Psoas muscle (tissue), 8 donors: ENCODE data around the gene EMC8. TPM values are rescaled to one million over a fixed set of nuclear protein-coding genes. Genes with fewer than 3 reads are reported as not detected.
A peak's percentile ranks its signal among the peaks of the same experiment; 100 is the strongest.

Experiments used
- ATAC-seq, 4 donors: fragments of 200-7000 bp; cut with Tn5 transposase; one replicate each; pipeline ENCODE4 v1.9.1; 2020; ENCODE audit warnings: moderate library complexity in 3 of 4, mild to moderate bottlenecking in 2 of 4
- DNase-seq, 2 donors: peaks; one replicate each; pipeline ENCODE4 v3.0.0-alpha.2; 2020
- H3K27ac ChIP-seq: fragments of 200-600 bp; one replicate; pipeline ENCODE4 v1.8.0; 2022
- H3K27me3 ChIP-seq, 3 donors: fragments of 200-600 bp in 1 of 3; one replicate each; pipeline versions ENCODE4 v1.6.1 to v1.8.0; 2013 to 2022; ENCODE audit warnings: low read length in 2 of 3, mild to moderate bottlenecking in 2 of 3, moderate library complexity in 1 of 3; ENCODE audit not compliant: insufficient read depth in 3 of 3
- H3K36me3 ChIP-seq, 2 donors: fragments of 200-600 bp in 1 of 2; one replicate each; pipeline versions ENCODE4 v1.6.1 to v1.8.0; 2013 to 2022; ENCODE audit warnings: low read depth in 1 of 2, mild to moderate bottlenecking in 1 of 2, moderate library complexity in 1 of 2; ENCODE audit not compliant: insufficient read depth in 1 of 2
- H3K4me1 ChIP-seq: fragments of 200-600 bp; one replicate; pipeline ENCODE4 v1.8.0; 2022
- H3K4me3 ChIP-seq: fragments of 200-600 bp; one replicate; pipeline ENCODE4 v1.8.0; 2022; ENCODE audit warnings: mild to moderate bottlenecking
- H3K9me3 ChIP-seq: fragments of 200-600 bp; one replicate; pipeline ENCODE4 v1.8.0; 2022
- CTCF ChIP-seq: fragments of 200-600 bp; IDR thresholded peaks from one replicate; pipeline ENCODE4 v1.8.0; 2022; ENCODE audit warnings: antibody characterized with exemption
- WGBS, 3 donors: extraction: QIAGEN DNeasy Blood & Tissue Kit; methylation state at CpG; one replicate each; pipeline versions ENCODE4 v1.1.6 to v1.1.7; 2013; 5-methylcytosine and 5-hydroxymethylcytosine counted together
- intact Hi-C, 2 donors: fragments of 100-400 bp; cut with DNase I; formaldehyde crosslinking; loops; one replicate each; pipeline versions ENCODE4 v1.11.0 to v1.14.2; 2022
- polyA plus RNA-seq, 3 donors: library from polyadenylated mRNA; stranded (reverse); fragments of 200-250 nt; gene quantifications; one replicate each; pipeline ENCODE4 v1.2.3, GENCODE V29; 2013
- total RNA-seq, 4 donors: library from RNA; stranded (reverse); fragmentation: NEBNext Ultra II Directional in 2 of 4; extraction: Animal tissue kit (Norgen Biotek cat#: 25700) in 2 of 4; gene quantifications; one replicate each; pipeline versions ENCODE4 v1.2.1 to v1.2.4, GENCODE V29; 2021 to 2023
- donor health status: healthy with polysubstance abuse.
- donor health status: DM: no; HTN: no; CAD: no; lungs with moderate emphysema.
- donor health status: Bipolar disorder and iron deficiency.
- donor health status: healthy.
- donor health status: DM: yes; HTN: yes; CAD: no.
- donor health status: DM: no; HTN: no; CAD: no.
- donor health status: DM: no; HTN: no; CAD: no.
- donor health status: DM: yes; HTN: yes; CAD: no.

Gene EMC8
- total and polyA plus RNA-seq, 7 donors, result 16.4 to 41.6 (median 24.7) TPM

DNA sequence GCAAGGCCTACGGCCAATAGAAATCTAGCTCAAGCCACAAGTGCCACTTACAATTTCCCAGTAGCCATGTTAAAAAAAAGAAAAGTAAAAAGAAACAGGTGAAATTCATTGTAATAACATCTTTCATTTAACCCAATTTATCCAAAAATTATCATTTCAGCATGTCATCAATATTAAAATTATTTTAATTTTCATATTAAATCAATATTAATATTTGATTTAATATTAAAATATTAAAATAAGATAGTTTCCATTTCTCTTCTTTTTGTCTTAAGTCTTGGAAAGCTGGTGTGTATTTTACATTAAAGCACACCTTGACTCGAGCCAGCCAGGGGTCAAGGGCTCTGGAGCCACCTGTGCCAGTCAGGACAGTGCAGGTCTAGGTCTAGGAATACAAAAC is 35.7 kb downstream of the EMC8 start:
- no peak for TF ChIP-seq CTCF
- ATAC-seq, result no peak
- no peak for DNase-seq
- no peaks in the 10 kb centered on the region for H3K9me3 ChIP-seq
- H3K27ac ChIP-seq, result no peak overlapping the region
- no peak overlapping the region for H3K4me3 ChIP-seq
- 86 to 92% (median 87%) methylated on average over 2 of the region's 2 CpGs for WGBS, 3 donors
- intact Hi-C loops, result no loop called here
- peaks cover 0 to 11% (median 0%) of the 10 kb centered on the region in 3 donors for H3K27me3 ChIP-seq
- H3K4me1 ChIP-seq, result no peaks in the 10 kb centered on the region
- no peaks in the 10 kb centered on the region for H3K36me3 ChIP-seq

GRCh38 chr16:85762970-85763369 is 36.4 kb downstream of the EMC8 start:
- no peaks in the 10 kb centered on the region for H3K9me3 ChIP-seq
- intact Hi-C loops, result no loop called here
- TF ChIP-seq CTCF, result no peak
- DNase-seq (no peak), ATAC-seq (no peak)
- H3K27me3 ChIP-seq, result peaks cover 0 to 11% (median 0%) of the 10 kb centered on the region in 3 donors
- no peak overlapping the region for H3K27ac ChIP-seq
- no peaks in the 10 kb centered on the region for H3K4me1 ChIP-seq
- H3K36me3 ChIP-seq, result no peaks in the 10 kb centered on the region
- H3K4me3 ChIP-seq, result no peak overlapping the region
- WGBS, 3 donors, result 55 to 72% (median 63%) methylated on average over 10 to 12 of the region's 12 CpGs

- 67 to 69% (median 68%) methylated on average over 6 of the region's 6 CpGs for WGBS, 3 donors
- H3K27me3 ChIP-seq, result peaks cover 0 to 11% (median 0%) of the 10 kb centered on the region in 3 donors
- H3K9me3 ChIP-seq, result no peaks in the 10 kb centered on the region
- DNase-seq (no peak), ATAC-seq (no peak)
- no peaks in the 10 kb centered on the region for H3K4me1 ChIP-seq
- H3K4me3 ChIP-seq, result no peak overlapping the region
- H3K36me3 ChIP-seq, result no peaks in the 10 kb centered on the region
- no peak overlapping the region for H3K27ac ChIP-seq
- TF ChIP-seq CTCF, result no peak
- intact Hi-C loops, result loop anchor here in 1 of 2 donors (2.0 kb wide), 1 partner anchor 103 kb away; no protein-coding TSS in a partner anchor
Measured at GRCh38 chr16:85761861-85762260, 37.5 kb downstream of the EMC8 start.

DNA sequence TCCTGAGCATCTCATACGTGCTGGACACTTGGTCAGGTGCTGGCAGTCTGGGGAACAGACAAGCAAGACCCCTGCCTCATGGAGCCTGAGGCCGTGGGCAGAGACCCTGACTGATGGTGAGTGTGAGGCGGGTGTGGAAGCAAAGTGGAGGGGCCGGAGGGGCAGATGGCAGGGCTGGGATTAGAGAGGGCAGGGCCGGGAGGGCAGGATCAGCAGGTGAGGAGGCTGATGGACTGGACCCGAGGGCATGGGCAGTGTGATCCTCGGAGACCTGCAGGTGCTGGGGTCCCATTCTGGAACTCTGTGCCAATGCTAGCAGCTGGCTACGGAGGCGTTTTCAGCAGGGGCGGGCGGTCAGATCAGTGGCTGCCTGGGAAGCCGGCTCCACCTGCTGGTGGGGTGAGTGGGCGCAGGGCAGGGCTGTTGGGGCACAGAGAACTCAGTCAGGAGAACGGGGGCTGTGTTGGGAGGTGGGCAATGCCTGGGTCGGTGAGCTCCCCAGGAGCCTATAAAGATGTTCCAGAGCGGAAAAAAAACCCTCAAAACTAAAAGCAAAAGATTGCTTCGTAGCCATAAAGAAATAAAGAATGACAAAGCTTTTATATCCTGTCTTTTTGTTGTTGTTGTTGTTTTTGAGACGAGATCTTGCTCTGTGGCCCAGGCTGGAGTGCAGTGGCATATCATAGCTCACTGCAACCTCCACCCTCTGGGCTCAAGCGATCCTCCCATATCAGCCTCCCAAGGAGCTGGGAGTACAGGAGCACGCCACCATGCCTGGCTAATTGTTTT is 39.5 kb downstream of the EMC8 start:
- WGBS, 3 donors, result 53 to 55% (median 54%) methylated on average over 20 of the region's 20 CpGs
- intact Hi-C loops, result loop anchor here (1.0 to 2.0 kb wide), 2 partner anchors 100 to 101 kb away; no protein-coding TSS in a partner anchor
- Histone ChIP-seq H3K27ac (no peak overlapping the region), H3K9me3 (no peaks in the 10 kb centered on the region), H3K36me3 (no peaks in the 10 kb centered on the region), H3K4me1 (no peaks in the 10 kb centered on the region), H3K4me3 (no peak overlapping the region), H3K27me3 (peaks cover 0 to 11% (median 0%) of the 10 kb centered on the region in 3 donors)
- TF ChIP-seq CTCF, result peak; percentile 55
- ATAC-seq (peak; percentile 75 to 94 (median 86)), DNase-seq (peak in 1 of 2 donors; percentile 78)
